ENCODE data around the gene PDE8A. TPM values are rescaled to one million over a fixed set of nuclear protein-coding genes. Genes with fewer than 3 reads are reported as not detected.

PDE8A gene
- total RNA-seq, 1 experiment from 2014 or later, result 27.4 TPM

DNA sequence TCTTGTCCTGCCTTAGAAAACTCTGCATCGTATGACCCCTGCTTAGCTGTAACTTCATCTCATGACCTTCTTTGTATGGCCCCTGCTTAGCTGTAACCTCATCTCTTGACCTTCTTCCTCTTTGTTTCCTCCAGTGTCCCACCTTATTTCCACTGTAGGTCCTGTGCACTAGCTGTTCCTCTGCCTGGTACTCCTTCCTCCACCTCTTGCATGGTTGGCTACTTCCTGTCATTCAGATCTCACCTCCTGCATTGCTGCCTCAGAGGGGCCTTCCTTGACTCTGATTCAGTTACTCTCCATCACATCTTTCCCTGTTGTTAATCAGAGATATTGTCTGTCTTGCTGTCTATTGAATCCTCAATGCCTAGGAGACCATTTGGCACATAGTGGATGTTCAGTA is 63.2 kb downstream of the PDE8A start:
- TF ChIP-seq, protein P1, sequence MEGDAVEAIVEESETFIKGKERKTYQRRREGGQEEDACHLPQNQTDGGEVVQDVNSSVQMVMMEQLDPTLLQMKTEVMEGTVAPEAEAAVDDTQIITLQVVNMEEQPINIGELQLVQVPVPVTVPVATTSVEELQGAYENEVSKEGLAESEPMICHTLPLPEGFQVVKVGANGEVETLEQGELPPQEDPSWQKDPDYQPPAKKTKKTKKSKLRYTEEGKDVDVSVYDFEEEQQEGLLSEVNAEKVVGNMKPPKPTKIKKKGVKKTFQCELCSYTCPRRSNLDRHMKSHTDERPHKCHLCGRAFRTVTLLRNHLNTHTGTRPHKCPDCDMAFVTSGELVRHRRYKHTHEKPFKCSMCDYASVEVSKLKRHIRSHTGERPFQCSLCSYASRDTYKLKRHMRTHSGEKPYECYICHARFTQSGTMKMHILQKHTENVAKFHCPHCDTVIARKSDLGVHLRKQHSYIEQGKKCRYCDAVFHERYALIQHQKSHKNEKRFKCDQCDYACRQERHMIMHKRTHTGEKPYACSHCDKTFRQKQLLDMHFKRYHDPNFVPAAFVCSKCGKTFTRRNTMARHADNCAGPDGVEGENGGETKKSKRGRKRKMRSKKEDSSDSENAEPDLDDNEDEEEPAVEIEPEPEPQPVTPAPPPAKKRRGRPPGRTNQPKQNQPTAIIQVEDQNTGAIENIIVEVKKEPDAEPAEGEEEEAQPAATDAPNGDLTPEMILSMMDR (IDR thresholded peaks at IDR 0.05; ENCODE audit: unreplicated experiment), result no peak
- intact Hi-C loops (cut with micrococcal nuclease), result loop anchor here (1.0 to 5.0 kb wide), 5 partner anchors 64 to 458 kb away; partner anchors contain the start of genes NMB and PDE8A
- Mint-ChIP-seq H3K27me3 (ENCODE audit: insufficient read depth, unreplicated experiment) (no peaks in the 10 kb centered on the region), H3K9me3 (ENCODE audit: unreplicated experiment) (no peaks in the 10 kb centered on the region), H3K4me1 (ENCODE audit: insufficient read depth, unreplicated experiment) (peaks cover 17% of the 10 kb centered on the region), H3K36me3 (ENCODE audit: insufficient read depth, unreplicated experiment) (peaks cover 6% of the 10 kb centered on the region), H3K27ac (ENCODE audit: low read depth, unreplicated experiment) (no peak overlapping the region), H3K4me3 (ENCODE audit: unreplicated experiment) (no peak overlapping the region)
- POLR2A ChIA-PET, result interaction anchor here (0.5 to 6.0 kb wide), 6 partner anchors 9 to 89 kb away, joined by 3 to 50 read pairs (median 4); partner anchors contain the start of gene PDE8A
- no TSS peak for BruUV-seq (replicated peaks)
- no peak for DNase-seq (ENCODE audit: unreplicated experiment)
- CTCF ChIA-PET, result interaction anchor here (0.5 to 4.6 kb wide), 27 partner anchors 8 to 483 kb away, joined by 3 to 50 read pairs (median 4); partner anchors contain the start of gene WDR73

DNA sequence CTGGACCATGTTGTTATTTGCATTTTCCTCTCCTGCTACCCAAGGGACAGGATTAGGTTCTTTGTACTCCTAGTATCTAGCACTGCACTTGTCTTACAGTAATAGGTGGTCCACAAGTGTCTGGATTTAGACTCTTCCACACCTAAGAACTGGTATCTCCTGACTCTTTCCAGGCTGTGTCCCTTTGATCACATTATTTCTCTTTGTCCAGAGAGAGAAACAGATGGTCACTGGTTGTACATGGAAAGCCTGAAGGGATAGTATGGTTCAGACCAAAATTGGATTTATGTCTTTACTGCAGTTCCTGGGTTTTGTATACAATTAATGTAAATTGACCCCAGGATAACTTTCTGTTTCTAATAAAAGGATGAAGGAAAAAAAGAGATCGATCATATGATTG is 64.0 kb downstream of the PDE8A start:
- no TSS peak for BruUV-seq (replicated peaks)
- peaks cover 17% of the 10 kb centered on the region for H3K4me1 Mint-ChIP-seq (ENCODE audit: insufficient read depth, unreplicated experiment)
- CTCF ChIA-PET, result interaction anchor here (0.6 to 4.6 kb wide), 14 partner anchors 12 to 482 kb away, joined by 3 to 50 read pairs (median 5); no protein-coding TSS in a partner anchor
- peak overlapping the region; percentile 14 for H3K27ac Mint-ChIP-seq (ENCODE audit: low read depth, unreplicated experiment)
- no peaks in the 10 kb centered on the region for H3K9me3 Mint-ChIP-seq (ENCODE audit: unreplicated experiment)
- no peak overlapping the region for H3K4me3 Mint-ChIP-seq (ENCODE audit: unreplicated experiment)
- DNase-seq (ENCODE audit: unreplicated experiment), result no peak
- POLR2A ChIA-PET, result interaction anchor here (0.6 to 6.0 kb wide), 5 partner anchors 21 to 90 kb away, joined by 3 to 50 read pairs (median 4); partner anchors contain the start of gene PDE8A
- TF ChIP-seq, protein P1 (IDR thresholded peaks at IDR 0.05; ENCODE audit: unreplicated experiment), result no peak
- H3K36me3 Mint-ChIP-seq (ENCODE audit: insufficient read depth, unreplicated experiment), result peaks cover 6% of the 10 kb centered on the region
- intact Hi-C loops (cut with micrococcal nuclease), result loop anchor here (5.0 kb wide), 1 partner anchor 198 kb away; no protein-coding TSS in a partner anchor
- H3K27me3 Mint-ChIP-seq (ENCODE audit: insufficient read depth, unreplicated experiment), result no peaks in the 10 kb centered on the region

DNA sequence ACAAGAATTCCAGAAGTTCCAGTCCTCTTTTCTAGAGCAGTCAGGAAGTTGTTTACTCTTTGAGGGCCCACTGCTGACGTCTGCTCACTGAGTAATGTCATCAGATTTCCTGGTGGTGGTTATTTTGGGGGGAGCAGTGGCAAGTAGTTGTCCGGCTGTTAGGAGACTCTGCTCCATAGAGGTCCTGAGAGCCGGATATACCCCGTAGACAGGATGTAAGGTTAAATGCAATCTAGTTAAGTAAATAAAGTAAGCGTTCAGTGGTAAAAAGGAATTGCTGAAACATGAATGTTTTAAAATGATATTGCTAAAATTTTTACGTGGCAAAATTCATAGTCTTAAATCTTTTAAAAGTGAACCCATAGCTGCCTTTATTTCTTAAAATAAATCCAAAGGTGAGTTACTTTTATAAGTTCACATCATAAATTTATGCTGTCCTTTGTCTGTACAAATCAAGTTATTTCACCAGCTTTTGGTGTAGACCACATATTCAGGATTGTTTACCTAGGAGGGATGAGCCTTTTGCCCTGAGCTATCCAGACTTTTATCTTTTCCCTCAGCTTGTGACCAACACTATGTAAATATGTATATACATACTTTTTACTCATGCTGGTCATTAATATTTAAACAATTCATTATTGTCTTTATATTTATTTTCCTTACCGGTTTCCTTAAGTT is 65.8 kb downstream of the PDE8A start:
- intact Hi-C loops (cut with micrococcal nuclease), result loop anchor here (5.0 kb wide), 1 partner anchor 200 kb away; no protein-coding TSS in a partner anchor
- peak; percentile 81 for DNase-seq (ENCODE audit: unreplicated experiment)
- Mint-ChIP-seq H3K4me1 (ENCODE audit: insufficient read depth, unreplicated experiment) (peaks cover 17% of the 10 kb centered on the region), H3K36me3 (ENCODE audit: insufficient read depth, unreplicated experiment) (peaks cover 6% of the 10 kb centered on the region), H3K27me3 (ENCODE audit: insufficient read depth, unreplicated experiment) (no peaks in the 10 kb centered on the region), H3K9me3 (ENCODE audit: unreplicated experiment) (no peaks in the 10 kb centered on the region), H3K4me3 (ENCODE audit: unreplicated experiment) (peak overlapping the region; percentile 52), H3K27ac (ENCODE audit: low read depth, unreplicated experiment) (peak overlapping the region; percentile 14)
- CTCF ChIA-PET, result interaction anchor here (1.0 to 4.6 kb wide), 5 partner anchors 10 to 93 kb away, joined by 3 to 50 read pairs (median 4); no protein-coding TSS in a partner anchor
- BruUV-seq (replicated peaks), result TSS peak; percentile 93
- TF ChIP-seq, protein P1 (IDR thresholded peaks at IDR 0.05; ENCODE audit: unreplicated experiment), result no peak
- POLR2A ChIA-PET, result interaction anchor here (0.7 to 6.0 kb wide), 9 partner anchors 10 to 298 kb away, joined by 3 to 50 read pairs (median 4); partner anchors contain the start of gene PDE8A

DNA sequence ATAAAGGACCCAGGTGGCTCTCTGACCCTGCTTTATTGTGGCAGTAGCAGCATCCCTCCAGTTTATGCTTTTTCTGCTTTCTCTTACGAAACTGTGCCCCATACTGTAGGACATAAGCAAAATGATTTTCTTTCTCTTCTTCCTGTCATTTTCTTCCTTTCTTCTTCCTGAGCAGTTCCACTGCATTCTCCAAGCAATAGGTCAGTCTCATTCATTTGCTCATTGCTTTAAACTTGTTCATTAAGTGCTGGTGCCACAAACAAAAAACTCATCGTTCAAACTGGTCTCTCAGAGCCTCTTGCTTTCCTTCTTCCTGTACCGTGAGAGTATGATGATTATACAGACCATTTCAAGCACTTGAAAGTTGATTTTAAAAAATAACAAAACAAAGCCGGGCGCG is 66.8 kb downstream of the PDE8A start:
- H3K9me3 Mint-ChIP-seq (ENCODE audit: unreplicated experiment), result no peaks in the 10 kb centered on the region
- H3K4me3 Mint-ChIP-seq (ENCODE audit: unreplicated experiment), result no peak overlapping the region
- CTCF ChIA-PET, result no interaction called here
- H3K36me3 Mint-ChIP-seq (ENCODE audit: insufficient read depth, unreplicated experiment), result peaks cover 6% of the 10 kb centered on the region
- DNase-seq (ENCODE audit: unreplicated experiment), result no peak
- H3K27me3 Mint-ChIP-seq (ENCODE audit: insufficient read depth, unreplicated experiment), result no peaks in the 10 kb centered on the region
- POLR2A ChIA-PET, result interaction anchor here (0.7 to 1.5 kb wide), 3 partner anchors 57 to 333 kb away, joined by 3 read pairs; partner anchors contain the start of gene SEC11A
- TF ChIP-seq, protein P1 (IDR thresholded peaks at IDR 0.05; ENCODE audit: unreplicated experiment), result no peak
- peak overlapping the region; percentile 14 for H3K27ac Mint-ChIP-seq (ENCODE audit: low read depth, unreplicated experiment)
- BruUV-seq (replicated peaks), result no TSS peak
- intact Hi-C loops (cut with micrococcal nuclease), result loop anchor here (5.0 kb wide), 1 partner anchor 201 kb away; no protein-coding TSS in a partner anchor
- H3K4me1 Mint-ChIP-seq (ENCODE audit: insufficient read depth, unreplicated experiment), result peaks cover 17% of the 10 kb centered on the region
